Sigmoid colon (tissue), 7 donors: ENCODE data around the gene ATP6V0D1. TPM values are rescaled to one million over a fixed set of nuclear protein-coding genes. Genes with fewer than 3 reads are reported as not detected.
A peak's percentile ranks its signal among the peaks of the same experiment; 100 is the strongest.

ENCODE experiments used
- DNase-seq: peaks from one replicate; pipeline ENCODE4 v3.0.0-alpha.2; 2019
- H3K27ac ChIP-seq, 4 donors: fragments of 200-600 bp; sonication (generic); one replicate each; pipeline ENCODE4 v1.5.1; 2016 to 2019; ENCODE audit warnings: mild to moderate bottlenecking in 1 of 4
- H3K27me3 ChIP-seq, 3 donors: fragments of 200-600 bp; sonication (generic); one replicate each; pipeline ENCODE4 v1.5.1; 2019; ENCODE audit warnings: mild to moderate bottlenecking in 1 of 3
- H3K36me3 ChIP-seq, 4 donors: fragments of 200-600 bp; sonication (generic); one replicate each; pipeline ENCODE4 v1.5.1; 2016 to 2019
- H3K4me1 ChIP-seq, 4 donors: fragments of 200-600 bp; sonication (generic); one replicate each; pipeline ENCODE4 v1.5.1; 2017 to 2019
- H3K4me3 ChIP-seq, 4 donors: fragments of 200-600 bp; sonication (generic); one replicate each; pipeline ENCODE4 v1.5.1; 2017 to 2019; ENCODE audit warnings: mild to moderate bottlenecking in 2 of 4, moderate library complexity in 1 of 4
- H3K9me3 ChIP-seq, 4 donors: fragments of 200-600 bp in 3 of 4; sonication (generic) in 3 of 4; one replicate each; pipeline versions ENCODE4 v1.5.1 to v1.6.1; 2013 to 2019
- EP300 ChIP-seq, 4 donors: sonication (generic); formaldehyde crosslinking; IDR thresholded peaks; one replicate each; pipeline ENCODE4 v1.6.1; 2017; ENCODE audit warnings: antibody characterized with exemption in 4 of 4
- POLR2A ChIP-seq, 2 donors: fragments of 450-650 bp; IDR thresholded peaks; one replicate each; pipeline ENCODE4 v1.6.1; 2016; ENCODE audit warnings: antibody characterized with exemption in 2 of 2, mild to moderate bottlenecking in 2 of 2, moderate library complexity in 2 of 2
- POLR2AphosphoS5 ChIP-seq, 4 donors: sonication (generic); formaldehyde crosslinking; IDR thresholded peaks; one replicate each; pipeline ENCODE4 v1.6.1; 2017; ENCODE audit warnings: antibody characterized with exemption in 4 of 4
- WGBS, 2 donors: extraction: QIAGEN DNeasy Blood & Tissue Kit; methylation state at CpG; one replicate each; pipeline ENCODE4 v1.1.7; 2013; 5-methylcytosine and 5-hydroxymethylcytosine counted together
- intact Hi-C: fragments of 100-400 bp; cut with DNase I; formaldehyde crosslinking; loops from one replicate; pipeline ENCODE4 v1.15.1; 2023
- polyA plus RNA-seq, 3 donors: library from polyadenylated mRNA; stranded (reverse); fragments of 200-250 nt; gene quantifications; one replicate each; pipeline ENCODE4 v1.2.3, GENCODE V29; 2013
- total RNA-seq, 4 donors: library from RNA; depleted of rRNA; stranded (reverse); fragments of >200 nt; gene quantifications; one replicate each; pipeline ENCODE4 v1.1.0, GENCODE V29; 2016
- TF ChIP-seq, protein P1 (sequence below), 4 experiments: fragments of 450-650 bp in 3 of 4; fragments of 200-600 bp in 1 of 4; IDR thresholded peaks; one replicate each; pipeline ENCODE4 v1.5.1; 2016 to 2019; ENCODE audit warnings: antibody characterized with exemption in 4 of 4, mild to moderate bottlenecking in 3 of 4, moderate library complexity in 2 of 4
- donor health status: healthy with polysubstance abuse.
- donor health status: Bipolar disorder and iron deficiency.
- donor health status: healthy.

The ATP6V0D1 gene
- total and polyA plus RNA-seq, 7 donors = 70.3 to 287 (median 112) TPM

DNA sequence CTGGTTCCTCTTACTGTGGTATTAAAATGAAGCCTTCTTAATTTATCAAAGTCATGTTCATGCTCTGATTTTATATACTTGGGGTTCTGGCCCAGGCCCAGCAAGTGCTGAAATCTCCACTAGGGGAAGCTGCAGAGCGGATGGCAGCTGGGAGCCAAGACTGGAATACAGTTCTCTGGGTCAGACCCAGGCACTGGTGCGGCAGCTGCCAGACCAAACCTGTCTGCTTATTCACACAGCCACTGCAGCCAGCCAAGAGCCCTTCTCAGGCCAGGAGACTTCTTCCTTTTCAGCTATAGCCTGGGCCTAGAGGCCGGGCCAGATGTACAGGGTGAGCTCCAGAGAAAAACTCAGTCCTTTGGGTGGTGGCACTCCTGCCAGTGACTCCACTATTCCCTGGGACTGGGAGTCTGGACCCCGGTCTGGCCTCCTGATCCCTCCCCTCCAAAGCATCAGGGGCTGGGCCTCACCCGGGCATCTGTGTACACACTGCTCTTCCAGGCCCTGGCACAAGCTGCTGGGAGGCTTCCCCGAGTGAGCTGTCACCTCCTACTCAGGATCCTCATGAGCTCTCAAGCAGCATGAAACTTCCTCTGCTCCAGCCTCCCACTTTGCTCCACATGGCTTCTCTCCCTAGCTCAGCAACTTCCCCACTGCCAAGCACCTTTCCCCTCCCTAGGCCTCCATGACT, 24.4 kb downstream of the ATP6V0D1 start:
- H3K4me1 ChIP-seq = peaks cover 0 to 63% (median 60%) of the 10 kb centered on the region in 4 donors
- no peaks in the 10 kb centered on the region for H3K9me3 ChIP-seq
- H3K27ac ChIP-seq = peak overlapping the region; percentile 60 to 82 (median 76)
- WGBS, 2 donors = 20 to 59% methylated on average over 6 of the region's 6 CpGs
- DNase-seq = peak; percentile 95
- TF ChIP-seq, protein P1, sequence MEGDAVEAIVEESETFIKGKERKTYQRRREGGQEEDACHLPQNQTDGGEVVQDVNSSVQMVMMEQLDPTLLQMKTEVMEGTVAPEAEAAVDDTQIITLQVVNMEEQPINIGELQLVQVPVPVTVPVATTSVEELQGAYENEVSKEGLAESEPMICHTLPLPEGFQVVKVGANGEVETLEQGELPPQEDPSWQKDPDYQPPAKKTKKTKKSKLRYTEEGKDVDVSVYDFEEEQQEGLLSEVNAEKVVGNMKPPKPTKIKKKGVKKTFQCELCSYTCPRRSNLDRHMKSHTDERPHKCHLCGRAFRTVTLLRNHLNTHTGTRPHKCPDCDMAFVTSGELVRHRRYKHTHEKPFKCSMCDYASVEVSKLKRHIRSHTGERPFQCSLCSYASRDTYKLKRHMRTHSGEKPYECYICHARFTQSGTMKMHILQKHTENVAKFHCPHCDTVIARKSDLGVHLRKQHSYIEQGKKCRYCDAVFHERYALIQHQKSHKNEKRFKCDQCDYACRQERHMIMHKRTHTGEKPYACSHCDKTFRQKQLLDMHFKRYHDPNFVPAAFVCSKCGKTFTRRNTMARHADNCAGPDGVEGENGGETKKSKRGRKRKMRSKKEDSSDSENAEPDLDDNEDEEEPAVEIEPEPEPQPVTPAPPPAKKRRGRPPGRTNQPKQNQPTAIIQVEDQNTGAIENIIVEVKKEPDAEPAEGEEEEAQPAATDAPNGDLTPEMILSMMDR (IDR thresholded peaks at IDR 0.05) = peak; percentile 41 to 79 (median 69)
- TF ChIP-seq EP300 (IDR thresholded peaks at IDR 0.05) (no peak), POLR2A (IDR thresholded peaks at IDR 0.05) (no peak), POLR2AphosphoS5 (IDR thresholded peaks at IDR 0.05) (peak; percentile 32 to 70 (median 56))
- H3K27me3 ChIP-seq = no peaks in the 10 kb centered on the region
- peaks cover 2 to 30% (median 13%) of the 10 kb centered on the region in 4 donors for H3K36me3 ChIP-seq
- no peak overlapping the region for H3K4me3 ChIP-seq
- intact Hi-C loops = loop anchor here (1.0 kb wide), 1 partner anchor 9 kb away; no protein-coding TSS in a partner anchor

DNA sequence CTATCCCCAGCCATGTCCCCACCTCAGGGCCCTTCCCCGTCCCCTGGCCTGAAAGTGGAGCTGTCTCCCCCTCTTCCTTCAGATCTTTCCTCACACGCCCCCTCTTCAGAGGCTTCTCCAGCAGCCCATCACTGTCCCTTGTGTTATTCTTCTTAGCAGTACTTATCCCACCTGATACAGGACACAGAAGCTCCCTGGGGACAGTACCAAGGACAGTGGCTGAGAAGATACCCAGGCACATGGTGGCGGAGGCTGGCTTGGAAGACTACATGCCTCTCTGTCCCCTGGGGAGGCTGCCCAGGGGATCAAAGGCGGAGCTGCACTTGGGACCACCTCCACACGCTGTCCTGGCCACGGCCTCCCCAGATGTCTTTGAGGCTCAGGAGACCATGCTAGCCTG, 26.1 kb downstream of the ATP6V0D1 start:
- 93 to 96% methylated on average over 6 of the region's 6 CpGs for WGBS, 2 donors
- peaks cover 9 to 35% (median 20%) of the 10 kb centered on the region in 4 donors for H3K36me3 ChIP-seq
- no peak overlapping the region for H3K4me3 ChIP-seq
- H3K27ac ChIP-seq = no peak overlapping the region
- H3K9me3 ChIP-seq = no peaks in the 10 kb centered on the region
- no peak for DNase-seq
- H3K27me3 ChIP-seq = no peaks in the 10 kb centered on the region
- intact Hi-C loops = loop anchor here (2.0 kb wide), 1 partner anchor 22 kb away; no protein-coding TSS in a partner anchor
- H3K4me1 ChIP-seq = peaks cover 0 to 58% (median 49%) of the 10 kb centered on the region in 4 donors
- no peak for TF ChIP-seq EP300 (IDR thresholded peaks at IDR 0.05)
- TF ChIP-seq POLR2AphosphoS5 (IDR thresholded peaks at IDR 0.05) = no peak
- TF ChIP-seq POLR2A (IDR thresholded peaks at IDR 0.05) = no peak
- TF ChIP-seq, protein P1 (IDR thresholded peaks at IDR 0.05) = no peak

DNA sequence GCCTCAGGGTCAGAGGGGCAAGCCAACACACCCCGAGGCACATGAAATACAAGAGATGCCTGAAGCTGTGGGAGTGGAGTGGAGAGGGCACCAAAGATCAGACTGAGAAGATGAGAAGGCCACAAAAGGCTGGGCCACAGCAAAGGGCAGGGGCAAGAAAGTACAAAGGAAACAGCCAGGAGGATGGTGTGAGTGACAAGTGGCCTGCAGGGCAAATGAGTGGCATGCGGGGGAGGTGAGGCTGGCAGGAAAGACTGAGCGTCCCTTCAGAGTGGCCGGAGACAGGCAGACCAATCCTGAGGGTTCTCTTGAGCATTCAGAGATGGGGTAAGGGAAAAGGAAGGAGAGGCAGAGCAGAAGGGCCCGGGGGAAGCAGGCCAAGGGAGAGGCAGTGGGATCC, 26.9 kb downstream of the ATP6V0D1 start:
- Histone ChIP-seq H3K27me3 (no peaks in the 10 kb centered on the region), H3K27ac (no peak overlapping the region), H3K9me3 (no peaks in the 10 kb centered on the region), H3K36me3 (peaks cover 9 to 41% (median 23%) of the 10 kb centered on the region in 4 donors), H3K4me1 (peaks cover 0 to 58% (median 48%) of the 10 kb centered on the region in 4 donors), H3K4me3 (no peak overlapping the region)
- DNase-seq = no peak
- WGBS, 2 donors = 90 to 95% methylated on average over 5 of the region's 5 CpGs
- TF ChIP-seq POLR2A (IDR thresholded peaks at IDR 0.05) = no peak
- no peak for TF ChIP-seq POLR2AphosphoS5 (IDR thresholded peaks at IDR 0.05)
- no peak for TF ChIP-seq EP300 (IDR thresholded peaks at IDR 0.05)
- TF ChIP-seq, protein P1 (IDR thresholded peaks at IDR 0.05) = no peak
- intact Hi-C loops = loop anchor here (2.0 kb wide), 1 partner anchor 21 kb away; no protein-coding TSS in a partner anchor

DNA sequence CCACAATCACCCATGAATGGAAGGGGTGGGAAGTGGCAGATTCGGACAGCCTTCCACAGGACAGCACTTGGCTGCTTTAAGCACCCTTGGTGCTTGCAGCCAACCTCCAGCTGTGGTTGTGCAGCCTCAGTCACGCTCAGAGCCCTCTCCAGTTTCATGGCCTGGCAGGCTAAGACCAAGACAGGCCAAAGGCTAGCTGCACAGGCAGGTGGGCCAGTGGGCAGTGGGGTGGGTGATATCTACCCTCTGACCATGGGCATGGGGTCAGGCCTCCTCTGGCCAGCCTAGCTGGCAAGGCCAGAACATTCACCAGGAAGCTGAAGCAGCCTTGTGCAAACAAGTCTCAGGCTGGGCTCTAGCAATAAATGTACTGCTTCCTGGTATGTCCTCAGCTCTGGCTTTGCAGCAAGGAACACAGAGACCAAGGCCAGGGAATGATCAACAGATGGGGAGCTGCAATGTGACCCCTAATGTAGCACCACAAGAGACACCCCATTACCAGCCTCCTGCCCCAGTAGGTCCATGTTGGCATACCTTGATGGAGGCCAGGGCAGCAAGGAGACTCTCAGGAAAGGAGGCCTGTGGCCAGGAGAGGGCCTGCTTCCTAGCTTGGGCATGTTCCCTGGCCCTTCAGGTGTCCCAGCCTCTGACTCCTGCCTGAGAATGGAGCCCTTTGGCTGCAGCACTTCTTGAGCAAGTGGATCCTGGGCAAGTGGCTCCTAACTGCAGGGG, 29.1 kb downstream of the ATP6V0D1 start:
- H3K36me3 ChIP-seq = peaks cover 9 to 46% (median 23%) of the 10 kb centered on the region in 4 donors
- intact Hi-C loops = no loop called here
- no peaks in the 10 kb centered on the region for H3K27me3 ChIP-seq
- H3K27ac ChIP-seq = peak overlapping the region in 1 of 4 donors; percentile 25
- 16 to 59% methylated on average over 2 of the region's 2 CpGs for WGBS, 2 donors
- no peaks in the 10 kb centered on the region for H3K9me3 ChIP-seq
- no peak overlapping the region for H3K4me3 ChIP-seq
- DNase-seq = no peak
- TF ChIP-seq EP300 (IDR thresholded peaks at IDR 0.05) (no peak), POLR2A (IDR thresholded peaks at IDR 0.05) (no peak), POLR2AphosphoS5 (IDR thresholded peaks at IDR 0.05) (no peak)
- TF ChIP-seq, protein P1 (IDR thresholded peaks at IDR 0.05) = no peak
- peaks cover 0 to 54% (median 40%) of the 10 kb centered on the region in 4 donors for H3K4me1 ChIP-seq
